Umbilical cord (tissue), 2 donors: ENCODE measurements around the gene DOCK4. TPM values are rescaled to one million over a fixed set of nuclear protein-coding genes. Genes with fewer than 3 reads are reported as not detected.
A peak's percentile ranks its signal among the peaks of the same experiment; 100 is the strongest.

Source experiments
- DNase-seq: peaks from one replicate; pipeline ENCODE4 v3.0.0-alpha.2; 2015; ENCODE audit warnings: low spot score
- total RNA-seq: library from RNA; depleted of rRNA; stranded (reverse); fragments of >200 nt; gene quantifications from one replicate; pipeline ENCODE4 v1.2.3, GENCODE V29; 2014; ENCODE audit warnings: low replicate concordance; ENCODE audit not compliant: insufficient read depth

Gene DOCK4
- total RNA-seq, 1 donor from 2014 or later: 7.7 TPM

DNA sequence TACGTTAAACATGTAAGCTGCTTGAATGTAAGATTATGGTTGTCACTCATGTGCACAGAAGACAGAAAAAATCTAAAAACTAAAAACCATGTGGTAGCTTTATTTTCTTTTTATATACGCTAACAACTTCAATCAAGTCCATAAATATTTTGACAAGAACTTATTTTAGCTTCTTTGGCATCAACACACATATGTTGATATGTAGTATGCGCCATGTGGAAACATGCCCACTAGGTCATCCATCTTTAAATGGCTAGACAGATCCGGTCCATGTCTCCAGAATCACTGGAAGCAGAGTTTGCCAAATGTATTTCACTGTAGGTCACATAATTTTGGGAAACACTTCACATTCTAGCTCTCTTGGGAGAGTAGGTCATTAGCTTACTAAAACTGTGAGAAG is 382.4 kb downstream of the DOCK4 start:
- DNase-seq: no peak

DNA sequence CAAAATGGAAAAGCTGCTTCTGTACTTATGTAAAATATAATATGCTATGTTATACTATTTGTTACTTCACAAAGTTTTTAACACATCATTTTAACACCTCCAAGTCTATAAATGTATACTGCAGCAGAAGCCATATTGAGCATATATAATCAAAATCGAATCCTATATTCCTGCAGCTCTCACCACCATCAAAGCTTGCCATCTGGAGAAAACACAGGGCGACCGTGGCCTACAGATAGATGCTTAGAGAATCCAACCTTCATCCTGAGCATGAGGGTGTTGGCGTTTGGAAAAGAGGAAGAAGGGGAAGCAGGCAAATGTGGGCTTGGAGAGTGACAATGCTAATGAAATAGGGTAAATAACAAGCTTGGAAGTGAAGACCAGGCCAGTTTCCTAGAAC is 385.2 kb downstream of the DOCK4 start:
- DNase-seq: no peak

DNA sequence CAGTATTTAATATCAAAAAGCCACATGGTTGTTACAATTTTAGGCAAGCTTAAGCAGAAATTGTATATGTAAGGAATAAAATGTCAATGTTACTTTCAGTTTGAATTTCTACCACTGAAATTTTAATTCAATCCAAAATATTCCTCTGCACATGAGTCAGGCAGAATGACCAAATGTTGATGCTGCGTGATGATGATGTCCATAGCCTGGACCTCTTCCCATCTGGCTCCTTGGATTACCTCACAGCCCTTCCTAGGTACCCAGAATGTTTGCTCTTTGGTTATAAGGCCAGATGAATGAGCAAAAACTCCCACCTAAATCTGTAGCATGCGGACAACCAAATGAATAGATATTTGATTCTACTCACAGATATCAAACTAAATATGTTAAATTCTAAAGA is 385.6 kb downstream of the DOCK4 start:
- no peak for DNase-seq

DNA sequence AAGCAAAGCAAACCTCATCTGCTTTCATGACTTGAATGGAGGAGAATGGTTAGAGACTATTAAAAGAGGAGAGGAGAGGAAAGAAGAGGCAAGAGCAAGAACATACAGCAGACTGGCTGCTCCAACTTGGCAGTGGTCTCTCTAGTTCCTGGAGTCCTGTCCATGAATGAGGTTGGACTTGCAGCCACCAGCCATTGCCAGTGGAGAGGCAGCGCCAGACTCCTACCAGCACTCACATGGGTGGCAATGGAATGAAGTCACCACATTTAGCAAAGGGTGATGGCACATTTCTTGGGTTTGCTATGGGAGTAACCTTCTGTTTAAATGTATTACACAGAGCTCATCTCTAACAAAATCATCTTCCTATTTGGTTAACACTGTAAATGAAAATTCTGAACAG is 386.1 kb downstream of the DOCK4 start:
- DNase-seq: no peak

DNA sequence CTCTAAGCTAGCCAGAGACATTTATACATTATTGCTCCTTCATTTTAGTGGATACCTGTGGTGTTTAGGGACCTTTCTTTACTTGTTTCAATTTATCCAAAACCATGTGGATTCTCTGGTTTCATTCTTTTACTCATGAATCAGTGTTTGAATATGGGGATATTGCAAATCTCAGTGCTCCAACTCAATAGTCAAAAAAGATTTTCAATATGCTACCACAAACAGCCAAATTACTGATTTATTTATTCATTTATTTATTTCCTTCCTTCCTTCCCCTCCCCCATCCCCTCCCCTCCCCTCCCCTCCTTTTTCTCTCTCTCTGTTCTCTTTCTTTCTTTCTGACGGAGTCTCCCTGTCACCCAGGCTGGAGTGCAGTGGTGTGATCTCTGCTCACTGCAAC is 390.8 kb downstream of the DOCK4 start:
- no peak for DNase-seq

DNA sequence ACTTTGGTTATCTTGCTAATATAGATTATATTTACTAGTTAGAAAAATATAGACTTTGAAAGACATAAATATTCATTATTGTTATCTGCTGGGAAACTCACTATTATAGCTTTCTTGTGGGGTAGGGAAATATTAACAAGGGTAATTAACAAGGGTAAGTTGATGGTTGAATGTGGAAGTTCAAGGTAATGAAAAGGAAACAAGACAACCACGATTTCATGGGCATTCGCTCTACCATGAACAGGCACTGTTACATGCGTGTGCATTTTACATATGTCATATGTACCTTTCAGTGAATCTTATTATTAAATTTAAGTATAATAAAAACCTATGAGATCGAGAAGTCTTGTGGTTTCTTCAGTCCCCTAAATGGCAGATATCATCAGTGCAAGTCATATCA is 392.9 kb downstream of the DOCK4 start:
- DNase-seq: no peak

DNA sequence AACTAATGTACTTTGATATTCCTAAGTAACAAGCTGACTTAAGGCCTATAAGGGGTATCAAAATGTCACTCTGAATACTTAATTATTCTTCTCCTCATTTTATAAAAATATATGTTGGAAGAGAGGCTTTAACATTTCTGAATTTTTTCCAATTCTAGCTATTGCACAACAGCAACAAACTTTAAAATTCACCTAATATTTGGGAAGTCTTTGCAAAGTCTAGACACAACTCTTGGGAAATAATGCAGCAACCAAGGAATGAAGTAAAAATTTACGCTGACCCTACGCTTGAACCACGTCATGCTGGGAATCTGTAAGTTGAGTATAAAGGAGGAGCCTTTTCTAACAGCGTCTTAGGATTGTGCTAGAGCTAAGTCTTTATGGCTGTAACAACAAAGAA is 400.0 kb downstream of the DOCK4 start:
- DNase-seq: no peak

DNA sequence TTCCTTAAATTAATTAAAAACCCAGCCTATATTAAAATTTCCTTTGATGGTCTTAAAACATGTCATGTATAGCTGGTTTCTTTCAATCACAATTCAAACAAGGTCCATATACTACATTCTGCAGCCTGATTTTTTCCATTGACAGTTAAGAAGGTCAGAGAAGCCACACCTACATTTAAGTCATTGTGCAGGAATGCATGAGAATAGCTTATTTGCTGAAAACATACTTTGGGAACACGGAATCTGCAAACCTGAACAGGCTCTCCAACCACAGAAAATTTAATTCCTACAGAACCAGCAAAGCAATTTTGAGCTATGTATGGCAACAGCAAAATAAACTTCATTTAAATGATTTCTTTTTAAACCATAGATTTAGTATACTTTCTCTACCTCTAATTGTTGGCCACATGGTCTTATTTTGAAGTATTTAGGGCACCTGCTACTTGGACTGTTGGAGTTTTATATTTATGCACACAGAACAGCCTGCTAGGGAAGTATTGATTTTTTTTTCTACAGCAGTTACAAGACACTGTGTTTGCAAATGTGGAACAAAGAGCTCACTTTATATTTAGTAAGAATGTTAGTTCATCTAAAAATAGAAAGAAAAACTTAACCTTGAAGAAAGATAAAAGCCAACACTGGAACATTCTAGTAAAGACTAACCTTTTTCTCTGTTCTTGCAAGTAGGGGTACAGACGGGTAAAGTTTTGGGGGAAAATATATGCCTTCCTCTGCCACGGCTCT is 403.0 kb downstream of the DOCK4 start:
- DNase-seq: peak; percentile 48

DNA sequence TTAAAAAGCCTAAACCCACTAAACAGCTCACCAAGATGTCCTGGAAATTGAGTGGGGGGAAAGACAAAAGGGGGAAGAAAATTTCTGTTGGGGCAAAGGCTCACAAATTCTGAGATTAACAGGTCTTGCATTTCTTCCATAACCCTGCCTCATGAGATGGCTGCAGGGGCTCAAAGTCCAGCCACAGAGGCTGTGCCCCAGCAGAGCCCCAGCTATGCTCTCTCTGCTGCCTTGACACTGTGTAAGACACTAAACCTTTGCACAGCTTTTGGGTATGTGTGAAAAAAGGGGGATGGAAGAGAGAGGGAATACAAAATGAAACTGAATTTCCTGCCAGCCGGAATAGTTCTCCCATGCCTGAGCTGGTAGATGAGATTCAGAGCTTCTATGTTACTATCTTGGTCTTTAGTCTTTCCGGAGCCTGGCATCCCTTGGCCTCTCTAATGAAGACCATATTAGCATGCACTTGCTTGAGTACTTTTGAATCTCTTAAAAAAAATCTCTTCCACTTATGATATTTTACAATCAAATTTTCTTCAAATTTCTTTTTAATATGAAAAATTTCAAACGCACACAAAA is 403.9 kb downstream of the DOCK4 start:
- no peak for DNase-seq

DNA sequence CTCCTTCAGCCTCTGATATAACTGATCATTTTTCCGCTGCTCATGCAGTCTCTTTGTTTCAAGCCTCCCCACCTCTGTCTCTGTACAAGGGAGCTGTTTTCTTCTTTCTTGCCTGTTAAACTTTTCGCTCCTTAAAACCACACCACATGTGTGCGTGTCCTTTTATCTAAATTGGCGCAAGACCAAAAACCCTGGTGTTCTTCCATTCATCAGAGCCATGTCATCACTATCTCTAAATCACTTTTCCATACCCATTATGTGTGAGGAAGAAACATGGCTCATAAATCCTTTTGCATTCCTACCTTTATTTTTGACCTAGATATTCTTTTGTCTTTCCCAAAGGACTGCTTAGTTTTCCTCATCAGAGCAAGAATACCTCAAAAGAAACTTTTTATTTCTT is 404.9 kb downstream of the DOCK4 start:
- no peak for DNase-seq

DNA sequence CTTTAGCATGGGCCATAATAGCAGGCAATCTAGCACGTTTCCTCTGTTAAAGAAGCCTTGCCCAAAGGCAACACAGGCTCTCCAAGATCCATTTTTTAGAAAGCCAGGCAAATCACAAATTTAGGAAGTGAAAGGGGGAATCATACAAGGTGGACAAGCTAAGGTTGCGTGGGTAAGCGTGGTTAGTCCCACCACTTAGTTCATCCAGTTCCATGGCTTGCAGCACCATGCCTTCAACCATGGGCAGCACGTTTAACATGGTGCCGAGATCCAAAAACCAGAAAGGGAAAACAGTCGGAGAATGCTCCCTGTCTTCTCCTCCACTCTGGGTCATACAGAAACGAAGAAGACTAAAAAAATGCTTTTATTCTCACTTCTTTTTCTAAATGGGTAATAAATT is 409.5 kb downstream of the DOCK4 start:
- DNase-seq: no peak

DNA sequence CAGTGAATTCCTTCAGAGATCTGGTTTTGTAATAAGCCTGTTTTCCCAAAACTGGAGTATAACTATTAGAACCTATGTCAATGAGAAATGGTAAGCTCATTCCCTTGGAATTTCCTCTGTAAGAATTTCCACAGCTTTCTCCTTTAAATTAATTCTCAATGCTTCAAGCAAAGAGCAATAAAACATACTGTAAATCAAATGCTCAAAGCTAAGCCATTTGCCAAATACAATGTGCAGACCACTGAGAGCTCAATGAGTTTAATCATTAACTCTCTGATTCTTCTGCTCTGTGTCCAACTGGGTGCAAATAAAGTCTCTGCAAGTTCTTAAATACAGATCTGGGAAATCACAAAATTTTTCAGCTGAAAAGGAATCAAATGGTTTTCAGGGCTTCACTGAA is 416.3 kb downstream of the DOCK4 start:
- DNase-seq: peak; percentile 65

DNA sequence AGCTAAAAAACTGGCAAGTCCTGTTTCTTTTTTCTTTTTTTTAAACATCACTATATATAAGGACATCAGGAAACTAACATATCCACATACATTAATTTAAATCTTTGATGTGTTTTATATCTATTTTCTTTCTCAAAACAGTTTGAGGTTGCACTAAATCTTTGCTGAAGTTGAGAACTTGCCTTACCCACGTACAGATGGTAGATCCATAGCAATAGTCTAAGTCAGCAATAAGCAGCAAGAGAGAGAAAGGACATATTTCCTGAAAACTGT is 417.2 kb downstream of the DOCK4 start:
- DNase-seq: no peak

DNA sequence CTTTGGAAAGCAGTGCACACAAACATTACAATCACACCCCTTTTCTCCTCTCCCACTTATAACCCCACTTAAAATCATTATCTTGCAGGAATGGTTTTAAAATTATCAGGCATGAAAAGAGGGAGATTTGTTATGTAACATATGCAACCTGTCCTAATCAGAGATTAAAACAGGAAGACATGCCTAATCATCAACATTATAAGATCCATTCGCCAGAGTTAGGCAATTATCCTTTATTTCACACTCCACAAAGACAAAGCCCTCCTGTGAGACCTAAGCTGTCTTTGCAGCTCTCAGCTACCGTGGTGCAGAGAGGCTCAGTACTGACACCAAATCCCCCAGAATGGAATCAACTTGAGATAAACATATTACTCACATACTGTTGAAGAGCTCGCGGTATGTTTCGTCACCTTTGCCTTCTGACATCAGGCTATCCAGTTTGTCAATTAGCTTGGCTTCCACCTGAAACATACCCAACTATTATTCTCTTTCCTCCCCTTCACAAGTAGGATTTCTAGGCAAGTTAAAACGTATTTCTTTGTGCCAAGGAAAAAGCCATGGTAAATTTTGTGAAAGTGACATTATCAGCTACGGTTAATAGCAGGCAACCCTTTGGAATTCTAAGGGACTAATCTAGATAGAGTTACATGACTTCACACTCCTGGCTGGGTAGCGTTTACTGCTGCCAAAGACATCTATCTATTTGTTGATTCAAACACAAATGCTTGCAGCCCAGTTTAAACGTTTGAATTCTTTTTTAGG is 417.7 kb downstream of the DOCK4 start:
- no peak for DNase-seq

DNA sequence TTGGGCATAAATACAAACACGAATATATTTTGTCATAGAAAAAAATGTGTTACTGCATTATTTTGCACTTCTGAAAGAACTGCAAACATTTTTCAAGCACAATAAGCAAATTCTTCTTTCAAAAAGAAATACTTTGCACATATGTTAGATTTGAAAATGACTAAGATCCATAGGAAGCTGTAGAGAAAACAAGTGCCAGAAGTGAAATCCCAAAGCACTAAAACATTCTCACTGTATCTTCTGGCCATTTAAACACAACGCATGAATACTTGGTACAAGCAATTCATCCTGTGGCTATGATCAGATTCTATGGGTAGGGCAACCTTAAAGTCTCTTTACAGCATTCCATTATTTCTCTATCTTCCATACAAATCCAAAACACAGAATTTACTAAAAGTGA is 418.5 kb downstream of the DOCK4 start:
- DNase-seq: no peak

DNA sequence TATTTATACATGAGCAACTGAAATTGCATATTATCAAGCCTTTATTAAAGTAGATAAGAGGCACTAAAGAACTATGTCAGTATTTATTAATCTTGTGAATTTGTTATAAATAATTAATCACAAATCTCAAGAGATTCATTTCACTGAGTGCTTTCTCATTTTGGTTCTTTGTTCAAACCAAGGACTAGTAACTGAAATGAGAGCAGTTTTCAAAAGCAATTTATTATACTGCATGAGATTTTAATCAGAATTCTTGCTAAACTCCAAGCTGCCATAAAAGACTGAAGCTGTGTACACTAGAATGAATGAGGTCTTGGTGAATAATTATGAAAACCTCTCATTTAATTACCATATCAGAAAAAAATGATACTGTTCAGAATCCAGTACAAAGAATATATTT is 419.1 kb downstream of the DOCK4 start:
- DNase-seq: no peak

DNA sequence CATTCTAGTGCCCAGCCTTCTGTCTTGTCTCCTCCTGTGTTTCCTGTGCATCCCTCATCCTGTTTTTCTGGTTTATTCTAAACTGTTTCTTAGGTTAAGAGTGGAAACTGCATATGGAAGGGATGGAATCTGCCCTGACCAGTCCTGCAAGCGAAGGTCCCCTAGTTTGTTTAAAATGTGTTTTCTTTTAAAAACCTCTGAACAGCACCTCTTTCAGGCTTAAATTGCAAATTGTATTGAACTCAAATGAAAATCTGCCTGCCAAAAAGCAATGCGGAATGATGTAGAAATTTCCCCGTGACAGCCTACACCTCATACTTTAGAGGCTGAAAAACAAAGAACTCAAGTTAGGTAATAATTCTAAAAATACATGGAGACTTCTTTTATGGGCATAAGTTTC is 421.1 kb downstream of the DOCK4 start:
- DNase-seq: peak; percentile 59

DNA sequence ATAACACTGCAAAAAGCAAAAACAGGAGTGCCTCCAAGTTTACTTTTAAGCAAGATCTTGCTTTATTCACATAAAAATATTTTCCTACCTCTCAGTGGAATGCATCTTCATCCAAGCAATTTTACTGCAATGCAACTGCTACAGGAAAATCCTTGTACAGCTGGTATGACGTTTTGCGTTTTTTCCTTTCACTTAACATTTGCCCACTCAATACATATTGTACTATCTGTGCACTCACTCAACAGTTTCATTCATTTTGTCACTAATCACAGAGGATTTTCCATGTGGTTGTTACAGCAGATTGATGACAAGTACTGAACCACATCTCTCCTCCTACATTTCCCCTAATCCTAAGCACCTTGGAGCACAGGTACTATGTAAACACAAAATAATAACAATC is 421.9 kb downstream of the DOCK4 start:
- no peak for DNase-seq

DNA sequence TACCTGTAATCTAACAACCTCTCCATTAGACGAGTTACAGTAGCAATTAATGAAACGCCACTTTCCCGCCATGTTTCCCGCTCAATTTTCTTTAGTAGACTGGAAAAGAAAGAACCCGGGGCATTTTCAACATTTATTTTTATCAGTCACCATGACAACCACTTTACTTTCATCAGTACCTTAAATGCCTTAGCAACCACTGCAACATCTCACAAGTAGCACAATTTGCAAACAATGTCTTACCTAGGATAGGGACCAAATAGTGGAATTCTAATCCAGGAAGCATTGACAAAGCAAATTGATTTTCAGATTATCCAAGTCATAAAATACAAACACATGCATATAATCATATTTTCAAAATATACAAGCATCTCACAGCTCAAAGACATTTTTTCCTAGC is 422.3 kb downstream of the DOCK4 start:
- DNase-seq: no peak

DNA sequence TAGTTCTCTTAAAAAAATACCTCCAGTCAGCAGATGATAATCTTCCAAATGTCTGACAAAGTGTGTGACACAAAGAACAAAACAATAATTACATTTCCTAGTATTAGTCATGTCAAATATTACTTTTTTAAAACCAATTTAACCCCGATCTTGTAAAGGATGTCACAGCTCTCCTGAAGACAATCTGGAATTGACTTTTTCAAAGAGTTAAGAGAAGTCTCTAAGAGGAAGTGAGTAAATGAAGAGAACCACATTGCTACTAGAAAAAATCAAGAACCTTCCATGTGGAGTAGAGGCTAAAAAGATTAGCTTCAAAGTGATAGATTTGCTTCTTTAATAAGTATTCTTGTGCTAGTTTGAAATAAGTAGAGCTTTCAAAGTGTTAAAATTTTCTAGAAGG is 425.7 kb downstream of the DOCK4 start:
- no peak for DNase-seq

DNA sequence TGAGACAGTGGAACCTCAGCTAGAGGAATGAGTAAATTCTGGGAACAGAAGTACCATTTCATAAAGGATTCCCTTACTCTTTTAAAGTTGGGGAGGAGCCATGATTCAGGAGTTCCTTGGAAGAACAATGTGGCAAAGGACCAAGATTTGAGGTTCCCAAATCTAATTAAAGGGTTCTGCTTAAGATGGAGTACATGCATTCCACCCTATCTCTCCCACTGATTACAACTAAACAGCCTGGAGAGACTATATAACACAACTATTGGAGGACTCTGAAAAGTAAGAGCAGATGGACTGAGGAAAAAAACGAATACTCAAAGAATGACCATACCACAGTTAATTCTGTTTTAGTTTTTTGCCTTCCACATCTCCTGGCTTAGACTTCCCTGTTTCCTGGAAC is 431.0 kb downstream of the DOCK4 start:
- DNase-seq: no peak

DNA sequence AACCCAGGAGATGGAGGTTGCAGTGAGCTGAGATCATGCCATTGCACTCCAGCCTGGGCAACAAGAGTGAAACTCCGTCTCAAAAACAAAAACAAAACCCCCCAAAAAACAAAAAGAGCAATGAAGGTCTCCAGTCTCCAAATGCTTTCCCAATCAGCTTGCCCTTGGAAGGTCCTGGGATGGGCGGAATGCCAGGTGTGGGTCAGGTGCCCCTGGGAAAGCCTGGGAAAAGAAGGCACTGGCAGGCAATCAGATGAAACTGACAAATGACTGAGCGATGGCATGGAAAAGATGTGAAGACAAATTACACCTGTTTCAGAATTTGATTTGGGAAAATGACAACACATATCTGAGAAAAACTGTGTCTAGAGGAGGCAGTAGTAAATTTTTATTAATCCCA is 433.5 kb downstream of the DOCK4 start:
- no peak for DNase-seq

DNA sequence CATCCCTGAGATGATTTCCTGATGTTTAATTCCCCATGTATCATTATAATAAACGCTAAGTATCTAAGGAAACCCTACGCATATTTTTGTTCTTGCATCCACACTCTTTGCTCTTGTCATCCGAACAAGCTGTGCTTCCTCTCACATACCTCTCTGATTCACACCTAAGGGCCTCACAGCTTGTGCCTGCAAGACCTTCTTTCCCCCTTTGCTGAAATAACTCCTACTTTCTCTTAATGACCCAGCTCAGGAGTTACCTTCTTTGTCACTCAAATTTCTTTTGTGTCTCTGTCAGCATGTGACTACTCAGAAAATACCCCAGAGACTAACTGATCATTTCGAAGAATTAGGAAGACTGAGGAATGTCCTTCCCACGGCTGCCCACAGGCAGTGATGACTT is 434.6 kb downstream of the DOCK4 start:
- no peak for DNase-seq
